Gastrocnemius medialis (tissue), 4 donors: ENCODE measurements around the gene EFNB2. TPM values are rescaled to one million over a fixed set of nuclear protein-coding genes. Genes with fewer than 3 reads are reported as not detected.
A peak's percentile ranks its signal among the peaks of the same experiment; 100 is the strongest.

Source experiments
- ATAC-seq, 2 donors: fragments of 150-250 bp; one replicate each; pipeline ENCODE4 v1.9.1; 2016
- DNase-seq, 2 donors: peaks; one replicate each; pipeline ENCODE4 v3.0.0-alpha.2; 2019
- H3K27ac ChIP-seq, 4 donors: fragments of 200-600 bp; sonication (generic); 1 replicate in 1 of 4; 2 replicates in 3 of 4; pipeline ENCODE4 v1.5.1; 2016 to 2018; ENCODE audit warnings: mild to moderate bottlenecking in 2 of 4, moderate library complexity in 1 of 4
- H3K27me3 ChIP-seq, 3 donors: fragments of 200-600 bp; sonication (generic) in 2 of 3; 1 replicate in 1 of 3; 2 replicates in 2 of 3; pipeline versions ENCODE4 v1.5.1 to v1.6.0; 2016 to 2019; ENCODE audit warnings: mild to moderate bottlenecking in 1 of 3, moderate library complexity in 1 of 3
- H3K36me3 ChIP-seq, 2 donors: fragments of 200-600 bp; sonication (generic) in 1 of 2; one replicate each; pipeline ENCODE4 v1.5.1; 2017 to 2018
- H3K4me1 ChIP-seq, 2 donors: fragments of 200-600 bp; sonication (generic) in 1 of 2; one replicate each; pipeline ENCODE4 v1.5.1; 2016 to 2017; ENCODE audit warnings: mild to moderate bottlenecking in 2 of 2
- H3K4me3 ChIP-seq, 4 donors: fragments of 200-600 bp; sonication (generic) in 3 of 4; 1 replicate in 1 of 4; 2 replicates in 3 of 4; pipeline ENCODE4 v1.5.1; 2016 to 2019; ENCODE audit warnings: mild to moderate bottlenecking in 2 of 4
- H3K9me3 ChIP-seq, 3 donors: fragments of 200-600 bp; sonication (generic) in 2 of 3; 1 replicate in 1 of 3; 2 replicates in 2 of 3; pipeline ENCODE4 v1.5.1; 2016 to 2019
- POLR2A ChIP-seq, 2 donors: fragments of 450-650 bp; IDR thresholded peaks; one replicate each; pipeline ENCODE4 v1.6.1; 2017; ENCODE audit warnings: antibody characterized with exemption in 2 of 2, mild to moderate bottlenecking in 2 of 2, moderate library complexity in 2 of 2
- in situ Hi-C, 4 donors: fragments of 200-750 bp; cut with MboI; loops; one replicate each; pipeline versions ENCODE4 v1.15.0 to v1.8.0; 2017; ENCODE audit warnings: low sequenced_read_pairs in 4 of 4
- intact Hi-C: fragments of 100-400 bp; cut with DNase I; formaldehyde crosslinking; loops from one replicate; pipeline ENCODE4 v1.15.1; 2023; ENCODE audit warnings: low total_unique reads
- total RNA-seq, 4 donors: library from RNA; depleted of rRNA; stranded (reverse); fragments of >200 nt; gene quantifications; one replicate each; pipeline versions ENCODE4 v1.1.0 to v1.2.3, GENCODE V29; 2016
- TF ChIP-seq, protein P1 (sequence below), 5 experiments: fragments of 450-650 bp in 3 of 5; fragments of 200-600 bp in 2 of 5; sonication (generic) in 2 of 5; IDR thresholded peaks in 4 of 5; conservative IDR thresholded peaks in 1 of 5; 1 replicate in 4 of 5; 2 replicates in 1 of 5; pipeline ENCODE4 v1.5.1; 2016 to 2019; ENCODE audit warnings: antibody characterized with exemption in 5 of 5, mild to moderate bottlenecking in 3 of 5, moderate library complexity in 3 of 5

Gene EFNB2
- total RNA-seq, 4 donors from 2014 or later, result 5.7 to 9.3 (median 6.1) TPM

- ATAC-seq (no peak), DNase-seq (no peak)
- TF ChIP-seq, protein P1, sequence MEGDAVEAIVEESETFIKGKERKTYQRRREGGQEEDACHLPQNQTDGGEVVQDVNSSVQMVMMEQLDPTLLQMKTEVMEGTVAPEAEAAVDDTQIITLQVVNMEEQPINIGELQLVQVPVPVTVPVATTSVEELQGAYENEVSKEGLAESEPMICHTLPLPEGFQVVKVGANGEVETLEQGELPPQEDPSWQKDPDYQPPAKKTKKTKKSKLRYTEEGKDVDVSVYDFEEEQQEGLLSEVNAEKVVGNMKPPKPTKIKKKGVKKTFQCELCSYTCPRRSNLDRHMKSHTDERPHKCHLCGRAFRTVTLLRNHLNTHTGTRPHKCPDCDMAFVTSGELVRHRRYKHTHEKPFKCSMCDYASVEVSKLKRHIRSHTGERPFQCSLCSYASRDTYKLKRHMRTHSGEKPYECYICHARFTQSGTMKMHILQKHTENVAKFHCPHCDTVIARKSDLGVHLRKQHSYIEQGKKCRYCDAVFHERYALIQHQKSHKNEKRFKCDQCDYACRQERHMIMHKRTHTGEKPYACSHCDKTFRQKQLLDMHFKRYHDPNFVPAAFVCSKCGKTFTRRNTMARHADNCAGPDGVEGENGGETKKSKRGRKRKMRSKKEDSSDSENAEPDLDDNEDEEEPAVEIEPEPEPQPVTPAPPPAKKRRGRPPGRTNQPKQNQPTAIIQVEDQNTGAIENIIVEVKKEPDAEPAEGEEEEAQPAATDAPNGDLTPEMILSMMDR (IDR thresholded peaks at IDR 0.05 in 4 of 5, conservative IDR thresholded peaks at IDR 0.05 in 1 of 5), result no peak
- no peak for TF ChIP-seq POLR2A (IDR thresholded peaks at IDR 0.05)
- Histone ChIP-seq H3K9me3 (no peaks in the 10 kb centered on the region), H3K27me3 (no peaks in the 10 kb centered on the region), H3K27ac (no peak overlapping the region), H3K4me3 (no peak overlapping the region), H3K36me3 (peaks cover 0 to 24% of the 10 kb centered on the region in 2 donors), H3K4me1 (peaks cover 4 to 10% of the 10 kb centered on the region in 2 donors)
- in situ Hi-C loops, result loop anchor here (25.0 kb wide), 2 partner anchors 1128 to 1978 kb away; no protein-coding TSS in a partner anchor
- intact Hi-C loops, result no loop called here
These were observed 5.2 kb upstream of the EFNB2 start for GRCh38 chr13:106540613-106541012.

GRCh38 chr13:106537521-106537920 is 2.1 kb upstream of the EFNB2 start:
- no peak overlapping the region for H3K27ac ChIP-seq
- in situ Hi-C loops, result loop anchor here (25.0 kb wide), 2 partner anchors 1125 to 1975 kb away; no protein-coding TSS in a partner anchor

GRCh38 chr13:106536244-106537034 is 977 bp upstream of the EFNB2 start:
- ATAC-seq, result peak; percentile 55 to 58
- TF ChIP-seq, protein P1 (IDR thresholded peaks at IDR 0.05 in 4 of 5, conservative IDR thresholded peaks at IDR 0.05 in 1 of 5), result peak; percentile 90 to 97 (median 91)
- TF ChIP-seq POLR2A (IDR thresholded peaks at IDR 0.05), result no peak
- H3K27me3 ChIP-seq, result no peaks in the 10 kb centered on the region
- no peaks in the 10 kb centered on the region for H3K36me3 ChIP-seq
- H3K4me3 ChIP-seq, result peak overlapping the region; percentile 68 to 93 (median 80)
- in situ Hi-C loops (loop anchor here (25.0 kb wide), 2 partner anchors 1124 to 1974 kb away; no protein-coding TSS in a partner anchor), intact Hi-C loops (loop anchor here (5.0 to 10.0 kb wide), 3 partner anchors 86 to 588 kb away; no protein-coding TSS in a partner anchor)
- no peaks in the 10 kb centered on the region for H3K9me3 ChIP-seq
- peaks cover 8 to 25% of the 10 kb centered on the region in 2 donors for H3K4me1 ChIP-seq
- peak overlapping the region; percentile 71 to 75 (median 74) for H3K27ac ChIP-seq
- DNase-seq, result peak; percentile 59 to 72

More at GRCh38 chr13:106537521-106537920, 2.1 kb upstream of the EFNB2 start:
- TF ChIP-seq POLR2A (IDR thresholded peaks at IDR 0.05), result no peak
- TF ChIP-seq, protein P1 (IDR thresholded peaks at IDR 0.05 in 4 of 5, conservative IDR thresholded peaks at IDR 0.05 in 1 of 5), result no peak
- DNase-seq (no peak), ATAC-seq (no peak)
- Histone ChIP-seq H3K9me3 (no peaks in the 10 kb centered on the region), H3K4me1 (peaks cover 2 to 14% of the 10 kb centered on the region in 2 donors), H3K4me3 (no peak overlapping the region), H3K27me3 (no peaks in the 10 kb centered on the region), H3K36me3 (peaks cover 0 to 9% of the 10 kb centered on the region in 2 donors)
- intact Hi-C loops, result loop anchor here (5.0 to 10.0 kb wide), 3 partner anchors 85 to 587 kb away; no protein-coding TSS in a partner anchor

- ATAC-seq (peak; percentile 38 to 50), DNase-seq (peak in 1 of 2 donors; percentile 12)
- H3K36me3 ChIP-seq, result no peaks in the 10 kb centered on the region
- peak overlapping the region; percentile 60 to 79 (median 68) for H3K4me3 ChIP-seq
- no peaks in the 10 kb centered on the region for H3K9me3 ChIP-seq
- intact Hi-C loops, result loop anchor here (2.0 to 10.0 kb wide), 4 partner anchors 32 to 590 kb away; no protein-coding TSS in a partner anchor
- H3K4me1 ChIP-seq, result peaks cover 8 to 25% of the 10 kb centered on the region in 2 donors
- TF ChIP-seq POLR2A (IDR thresholded peaks at IDR 0.05), result no peak
- TF ChIP-seq, protein P1 (IDR thresholded peaks at IDR 0.05 in 4 of 5, conservative IDR thresholded peaks at IDR 0.05 in 1 of 5), result no peak
- H3K27ac ChIP-seq, result peak overlapping the region; percentile 79 to 87 (median 82)
- in situ Hi-C loops, result loop anchor here (25.0 kb wide), 2 partner anchors 1123 to 1973 kb away; no protein-coding TSS in a partner anchor
- H3K27me3 ChIP-seq, result no peaks in the 10 kb centered on the region
These were observed 567 bp downstream of the EFNB2 start for GRCh38 chr13:106534639-106535551.
